GM12891 (cell line): Measurements from ENCODE around the gene HNRNPH2.

Experiments used
- POLR2A ChIP-seq: IDR thresholded peaks from 2 replicates; pipeline ENCODE4 v1.6.1; 2011; ENCODE audit warnings: low read depth, low read length, control low read depth
- POLR2AphosphoS5 ChIP-seq: IDR thresholded peaks from 2 replicates; pipeline ENCODE4 v1.6.1; 2011; ENCODE audit warnings: low read depth, low read length, control low read depth
- POU2F2 ChIP-seq: IDR thresholded peaks from 2 replicates; pipeline ENCODE4 v1.6.1; 2011; ENCODE audit warnings: low read depth, mild to moderate bottlenecking, control low read depth, low read length, moderate library complexity
- TAF1 ChIP-seq: IDR thresholded peaks from 2 replicates; pipeline ENCODE4 v1.6.1; 2011; ENCODE audit warnings: low read depth, low read length, control low read depth

- TF ChIP-seq POLR2A (no peak), TAF1 (peak; percentile 38; the same call in 1 of the 2 replicates), POLR2AphosphoS5 (no peak), POU2F2 (no peak)
Observed at GRCh38 chrX:101417981-101418841, 10.2 kb downstream of the HNRNPH2 start.
